ENCODE measurements around the gene UBE2J1.

Gene UBE2J1

GRCh38 chr6:89381031-89381430 lies 28.5 kb upstream of the UBE2J1 start:
- H3K4me3 ChIP-seq (replicated peaks; ENCODE audit: low read depth, low read length): no peak overlapping the region
- TF ChIP-seq, protein P1, sequence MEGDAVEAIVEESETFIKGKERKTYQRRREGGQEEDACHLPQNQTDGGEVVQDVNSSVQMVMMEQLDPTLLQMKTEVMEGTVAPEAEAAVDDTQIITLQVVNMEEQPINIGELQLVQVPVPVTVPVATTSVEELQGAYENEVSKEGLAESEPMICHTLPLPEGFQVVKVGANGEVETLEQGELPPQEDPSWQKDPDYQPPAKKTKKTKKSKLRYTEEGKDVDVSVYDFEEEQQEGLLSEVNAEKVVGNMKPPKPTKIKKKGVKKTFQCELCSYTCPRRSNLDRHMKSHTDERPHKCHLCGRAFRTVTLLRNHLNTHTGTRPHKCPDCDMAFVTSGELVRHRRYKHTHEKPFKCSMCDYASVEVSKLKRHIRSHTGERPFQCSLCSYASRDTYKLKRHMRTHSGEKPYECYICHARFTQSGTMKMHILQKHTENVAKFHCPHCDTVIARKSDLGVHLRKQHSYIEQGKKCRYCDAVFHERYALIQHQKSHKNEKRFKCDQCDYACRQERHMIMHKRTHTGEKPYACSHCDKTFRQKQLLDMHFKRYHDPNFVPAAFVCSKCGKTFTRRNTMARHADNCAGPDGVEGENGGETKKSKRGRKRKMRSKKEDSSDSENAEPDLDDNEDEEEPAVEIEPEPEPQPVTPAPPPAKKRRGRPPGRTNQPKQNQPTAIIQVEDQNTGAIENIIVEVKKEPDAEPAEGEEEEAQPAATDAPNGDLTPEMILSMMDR (IDR thresholded peaks at IDR 0.05; ENCODE audit: low read depth, low read length, missing control alignments): no peak
- no peak for DNase-seq (ENCODE audit: extremely low read depth, low read depth)

- no peak overlapping the region for H3K4me3 ChIP-seq (replicated peaks; ENCODE audit: low read depth, low read length)
- DNase-seq (ENCODE audit: extremely low read depth, low read depth): no peak
- TF ChIP-seq, protein P1 (IDR thresholded peaks at IDR 0.05; ENCODE audit: low read depth, low read length, missing control alignments): no peak
These were observed 26.8 kb upstream of the UBE2J1 start for GRCh38 chr6:89379281-89379680.

DNA sequence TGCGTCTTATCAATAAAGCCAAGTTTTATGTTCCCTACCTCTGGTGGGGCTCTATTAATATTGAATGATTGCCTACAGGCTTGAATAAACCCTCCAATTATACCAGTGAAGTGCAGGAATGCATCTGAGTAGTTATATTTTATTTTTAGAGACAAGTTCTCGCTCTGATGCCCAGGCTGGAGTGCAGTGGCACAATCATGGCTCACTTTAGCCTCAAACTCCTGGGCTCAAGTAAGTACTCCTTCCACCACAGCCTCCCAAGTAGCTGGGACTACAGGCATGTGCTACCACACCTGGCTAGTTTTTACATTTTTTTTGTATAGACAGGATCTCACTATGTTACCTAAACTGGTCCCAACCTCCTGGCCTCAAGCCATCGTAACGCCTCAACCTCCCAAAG lies 26.1 kb upstream of the UBE2J1 start:
- TF ChIP-seq, protein P1 (IDR thresholded peaks at IDR 0.05; ENCODE audit: low read depth, low read length, missing control alignments): no peak
- H3K4me3 ChIP-seq (replicated peaks; ENCODE audit: low read depth, low read length): no peak overlapping the region
- DNase-seq (ENCODE audit: extremely low read depth, low read depth): no peak

- no peak for DNase-seq (ENCODE audit: extremely low read depth, low read depth)
These were observed 23.1 kb upstream of the UBE2J1 start for GRCh38 chr6:89375427-89376267.

DNA sequence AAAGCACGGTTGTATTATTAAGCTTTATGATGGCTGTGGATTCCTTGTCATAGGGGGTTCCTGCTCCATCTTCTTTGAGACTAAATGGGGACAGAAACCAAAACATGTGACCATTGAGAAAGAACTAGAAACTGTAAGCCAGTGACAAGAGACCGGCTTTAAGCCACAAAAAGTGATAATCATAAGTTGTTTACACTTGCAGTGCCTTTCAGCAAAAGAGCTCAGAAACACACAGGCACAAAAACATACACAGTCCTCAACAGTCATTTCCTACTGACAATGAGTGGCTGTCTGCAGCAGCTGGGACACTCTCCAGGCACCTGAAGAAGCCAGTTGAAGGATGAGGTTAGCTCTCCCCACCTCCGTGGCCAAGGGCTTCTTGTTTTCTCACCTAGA lies 20.0 kb upstream of the UBE2J1 start:
- no peak overlapping the region for H3K4me3 ChIP-seq (replicated peaks; ENCODE audit: low read depth, low read length)
- DNase-seq (ENCODE audit: extremely low read depth, low read depth): no peak
- TF ChIP-seq, protein P1 (IDR thresholded peaks at IDR 0.05; ENCODE audit: low read depth, low read length, missing control alignments): no peak

More at GRCh38 chr6:89375427-89376267, 23.1 kb upstream of the UBE2J1 start:
- H3K4me3 ChIP-seq (replicated peaks; ENCODE audit: low read depth, low read length): no peak overlapping the region
- TF ChIP-seq, protein P1 (IDR thresholded peaks at IDR 0.05; ENCODE audit: low read depth, low read length, missing control alignments): peak; percentile 40

- H3K4me3 ChIP-seq (replicated peaks; ENCODE audit: low read depth, low read length): no peak overlapping the region
- no peak for DNase-seq (ENCODE audit: extremely low read depth, low read depth)
- TF ChIP-seq, protein P1 (IDR thresholded peaks at IDR 0.05; ENCODE audit: low read depth, low read length, missing control alignments): peak; percentile 98
These were observed 19.5 kb upstream of the UBE2J1 start for GRCh38 chr6:89371849-89372505.

All from HFF-Myc (cell line).